ENCODE results near the gene WWOX. TPM values are rescaled to one million over a fixed set of nuclear protein-coding genes. Genes with fewer than 3 reads are reported as not detected.

The WWOX gene
- total and polyA plus RNA-seq, 2 of the 8 experiments (the other 6 are each of a cell fraction or from before 2014, with no cell fraction given): 5.4 to 16.7 TPM

- TF ChIP-seq TBP (IDR thresholded peaks at IDR 0.05; ENCODE audit: low read depth, low read length): no peak
- TF ChIP-seq SIX5 (IDR thresholded peaks at IDR 0.05; ENCODE audit: low read depth, low read length): no peak
- TF ChIP-seq TAF7 (optimal IDR thresholded peaks at IDR 0.05; ENCODE audit: borderline replicate concordance, low read depth, low read length): no peak
- TF ChIP-seq JUN (IDR thresholded peaks at IDR 0.05; ENCODE audit: low read depth, low read length): no peak
These were observed 1013.0 kb downstream of the WWOX start (continued) for GRCh38 chr16:79112462-79112861.

All from H1 (cell line).